Loucy (cell line): Measurements from ENCODE around the gene VWA5B1.

Source experiments
- EZH2phosphoT487 ChIP-seq: fragments of 200-600 bp; IDR thresholded peaks from 2 replicates; pipeline ENCODE4 v1.6.1; 2018; ENCODE audit warnings: antibody characterized with exemption, mild to moderate bottlenecking, moderate library complexity, borderline replicate concordance
- TF ChIP-seq, protein P1 (sequence below): fragments of 200-600 bp; sonication (generic); conservative IDR thresholded peaks from 2 replicates; pipeline ENCODE4 v1.5.1; 2014; ENCODE audit warnings: mild to moderate bottlenecking, antibody characterized with exemption, low read length

DNA sequence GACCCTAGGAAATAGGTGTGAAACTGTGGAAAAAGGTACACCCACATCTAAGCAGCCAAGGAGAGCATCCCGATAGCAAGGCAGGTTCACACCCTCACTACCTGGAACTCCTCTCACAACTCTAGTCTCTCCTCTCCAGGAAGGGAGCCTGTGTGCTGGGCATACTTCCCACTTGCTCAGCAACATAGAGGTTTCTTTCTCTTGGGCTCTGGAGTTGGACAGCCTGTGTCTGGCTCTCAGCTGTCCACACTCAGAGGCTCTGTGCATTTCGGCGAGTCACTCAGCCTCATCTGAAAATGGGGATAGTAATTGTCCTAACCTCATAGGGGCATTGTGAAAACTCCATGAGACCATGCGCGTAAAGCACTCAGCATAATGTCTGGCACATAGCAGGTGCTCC lies 29.6 kb upstream of the VWA5B1 start:
- TF ChIP-seq, protein P1, sequence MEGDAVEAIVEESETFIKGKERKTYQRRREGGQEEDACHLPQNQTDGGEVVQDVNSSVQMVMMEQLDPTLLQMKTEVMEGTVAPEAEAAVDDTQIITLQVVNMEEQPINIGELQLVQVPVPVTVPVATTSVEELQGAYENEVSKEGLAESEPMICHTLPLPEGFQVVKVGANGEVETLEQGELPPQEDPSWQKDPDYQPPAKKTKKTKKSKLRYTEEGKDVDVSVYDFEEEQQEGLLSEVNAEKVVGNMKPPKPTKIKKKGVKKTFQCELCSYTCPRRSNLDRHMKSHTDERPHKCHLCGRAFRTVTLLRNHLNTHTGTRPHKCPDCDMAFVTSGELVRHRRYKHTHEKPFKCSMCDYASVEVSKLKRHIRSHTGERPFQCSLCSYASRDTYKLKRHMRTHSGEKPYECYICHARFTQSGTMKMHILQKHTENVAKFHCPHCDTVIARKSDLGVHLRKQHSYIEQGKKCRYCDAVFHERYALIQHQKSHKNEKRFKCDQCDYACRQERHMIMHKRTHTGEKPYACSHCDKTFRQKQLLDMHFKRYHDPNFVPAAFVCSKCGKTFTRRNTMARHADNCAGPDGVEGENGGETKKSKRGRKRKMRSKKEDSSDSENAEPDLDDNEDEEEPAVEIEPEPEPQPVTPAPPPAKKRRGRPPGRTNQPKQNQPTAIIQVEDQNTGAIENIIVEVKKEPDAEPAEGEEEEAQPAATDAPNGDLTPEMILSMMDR: no peak
- TF ChIP-seq EZH2phosphoT487: no peak
